ENCODE data around the gene NCAPD2.
A peak's percentile ranks its signal among the peaks of the same experiment; 100 is the strongest.
"Not testable (repeated sequence)": the region's sequence is repeated elsewhere in the genome, so short reads cannot be mapped to it uniquely, and the experiment has no call there.

NCAPD2 gene

GRCh38 chr12:6551063-6551461 is 57.2 kb downstream of the NCAPD2 start:
- peak in 1 of 2 experiments; percentile 28 for DNase-seq

GRCh38 chr12:6551496-6552139 is 57.7 kb downstream of the NCAPD2 start:
- no peak for DNase-seq

GRCh38 chr12:6552140-6552551 is 58.2 kb downstream of the NCAPD2 start:
- DNase-seq, result no peak

- DNase-seq, result no peak
Measured at GRCh38 chr12:6553051-6553868, 59.4 kb downstream of the NCAPD2 start.

GRCh38 chr12:6554168-6555017 is 60.5 kb downstream of the NCAPD2 start:
- peak in 1 of 2 experiments; percentile 27 for DNase-seq

- no peak for DNase-seq
Measured at GRCh38 chr12:6555018-6555691, 61.3 kb downstream of the NCAPD2 start.

GRCh38 chr12:6556496-6556817 is 62.6 kb downstream of the NCAPD2 start:
- not testable (repeated sequence) for DNase-seq

GRCh38 chr12:6556857-6557256 is 63.0 kb downstream of the NCAPD2 start:
- DNase-seq, result no peak

GRCh38 chr12:6558014-6558760 is 64.3 kb downstream of the NCAPD2 start:
- not testable (repeated sequence) for DNase-seq

- no peak for DNase-seq
Measured at GRCh38 chr12:6559500-6559899, 65.6 kb downstream of the NCAPD2 start.

GRCh38 chr12:6560501-6561205 is 66.8 kb downstream of the NCAPD2 start:
- DNase-seq, result no peak

GRCh38 chr12:6562881-6563280 is 69.0 kb downstream of the NCAPD2 start:
- DNase-seq, result no peak

- no peak for DNase-seq
Measured at GRCh38 chr12:6563448-6564050, 69.6 kb downstream of the NCAPD2 start.

GRCh38 chr12:6567112-6567670 is 73.3 kb downstream of the NCAPD2 start:
- DNase-seq, result no peak

- no peak for DNase-seq
Measured at GRCh38 chr12:6569312-6569711, 75.4 kb downstream of the NCAPD2 start.

GRCh38 chr12:6569786-6570185 is 75.9 kb downstream of the NCAPD2 start:
- no peak for DNase-seq

GRCh38 chr12:6570264-6570887 is 76.5 kb downstream of the NCAPD2 start:
- peak; percentile 11 to 33 for DNase-seq

GRCh38 chr12:6573001-6573400 is 79.1 kb downstream of the NCAPD2 start:
- DNase-seq, result no peak

- DNase-seq, result no peak
Measured at GRCh38 chr12:6574576-6575295, 80.8 kb downstream of the NCAPD2 start.

GRCh38 chr12:6575648-6576047 is 81.7 kb downstream of the NCAPD2 start:
- DNase-seq, result no peak

All from SHP77 (cell line).